Smooth muscle cell of the pulmonary artery (primary cell): Measurements from ENCODE around the gene MASTL. TPM values are rescaled to one million over a fixed set of nuclear protein-coding genes. Genes with fewer than 3 reads are reported as not detected.

Experiments used
- total RNA-seq: library from RNA; depleted of rRNA; stranded (reverse); fragments of >200 nt; gene quantifications from 2 replicates; pipeline ENCODE4 v1.2.3, GENCODE V29; 2014

MASTL gene
- total RNA-seq, result 6.9 and 7.9 TPM in 2 replicates

DNA sequence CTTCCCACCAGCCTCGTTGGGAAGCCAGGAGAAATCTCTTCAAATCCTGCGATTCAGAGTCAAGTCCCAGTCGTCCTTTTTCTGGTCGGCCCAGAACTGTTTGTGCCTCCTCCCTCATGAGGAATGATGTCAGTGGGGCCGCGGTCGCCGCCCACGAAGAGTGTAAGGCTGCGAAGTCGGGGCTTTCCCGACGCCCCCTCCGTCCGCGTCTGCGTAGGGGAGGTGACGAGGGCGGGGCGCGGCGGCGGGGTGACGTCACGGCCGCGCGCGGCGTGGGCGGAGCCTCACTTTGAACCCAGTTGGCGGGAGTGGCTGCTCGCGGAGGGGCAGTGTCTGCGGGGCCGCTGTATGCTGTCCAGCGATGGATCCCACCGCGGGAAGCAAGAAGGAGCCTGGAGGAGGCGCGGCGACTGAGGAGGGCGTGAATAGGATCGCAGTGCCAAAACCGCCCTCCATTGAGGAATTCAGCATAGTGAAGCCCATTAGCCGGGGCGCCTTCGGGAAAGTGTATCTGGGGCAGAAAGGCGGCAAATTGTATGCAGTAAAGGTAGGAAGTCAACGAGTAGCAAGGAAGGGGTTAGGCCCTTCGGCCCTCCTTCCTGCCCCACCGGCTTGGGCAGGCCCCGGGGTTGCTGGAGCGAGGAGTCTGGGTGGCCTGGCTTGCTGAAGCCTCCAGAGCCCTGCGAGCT is at the start of gene MASTL:
TSS of gene MASTL (plus strand) at position 287 of the 689 bp plus-strand sequence. CDS start at position 362, 75 bp downstream.

Other genes with a start within 250 kb of the MASTL start
- 6.8 and 7.2 TPM in 2 replicates for gene ANKRD26, start 54.9 kb upstream of the MASTL start, total RNA-seq
- gene YME1L1, start 968 bp upstream of the MASTL start, total RNA-seq, result 123 and 128 TPM in 2 replicates
- gene ACBD5, start 85.4 kb downstream of the MASTL start, total RNA-seq, result 27.1 and 27.2 TPM in 2 replicates